GM12892 (cell line): ENCODE results near the gene TUSC2.

Experiments
- POLR2A ChIP-seq: IDR thresholded peaks from 2 replicates; pipeline ENCODE4 v1.6.1; 2011; ENCODE audit warnings: low read depth, low read length, control low read depth
- POLR2AphosphoS5 ChIP-seq: IDR thresholded peaks from 2 replicates; pipeline ENCODE4 v1.6.1; 2011; ENCODE audit warnings: low read depth, low read length, control low read depth

DNA sequence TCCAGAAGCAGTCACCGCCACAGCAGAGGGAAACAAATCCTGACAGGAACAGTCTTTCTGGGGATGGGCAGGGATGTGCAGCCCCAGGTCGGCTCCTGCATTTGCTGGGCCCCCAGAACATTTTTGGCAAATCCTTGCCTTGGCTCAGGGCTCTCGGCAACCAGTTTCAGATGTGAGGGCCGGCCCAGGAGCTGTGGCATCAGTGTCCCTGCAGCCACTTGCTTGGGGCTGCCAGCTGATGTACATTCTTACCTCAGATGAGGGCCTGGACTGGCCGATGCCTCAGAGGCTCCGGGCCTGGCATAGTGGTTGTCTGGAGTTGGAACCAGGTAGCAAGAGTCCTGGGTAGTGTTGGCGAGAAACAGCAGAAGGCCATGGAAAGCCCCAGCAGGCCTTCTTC is 26.8 kb upstream of the TUSC2 start:
- no peak for TF ChIP-seq POLR2AphosphoS5
- TF ChIP-seq POLR2A = 0 out of 2 replicates have a peak, but pooled peaks have one; percentile 4
